GM19438 (cell line): ENCODE measurements around the gene EPB41L4B.

ENCODE experiments used
- ATAC-seq: cut with Tn5 transposase; IDR thresholded peaks from one replicate; pipeline ENCODE4 v1.9.1; 2021; ENCODE audit warnings: low read depth; ENCODE audit not compliant: unreplicated experiment

Gene EPB41L4B

DNA sequence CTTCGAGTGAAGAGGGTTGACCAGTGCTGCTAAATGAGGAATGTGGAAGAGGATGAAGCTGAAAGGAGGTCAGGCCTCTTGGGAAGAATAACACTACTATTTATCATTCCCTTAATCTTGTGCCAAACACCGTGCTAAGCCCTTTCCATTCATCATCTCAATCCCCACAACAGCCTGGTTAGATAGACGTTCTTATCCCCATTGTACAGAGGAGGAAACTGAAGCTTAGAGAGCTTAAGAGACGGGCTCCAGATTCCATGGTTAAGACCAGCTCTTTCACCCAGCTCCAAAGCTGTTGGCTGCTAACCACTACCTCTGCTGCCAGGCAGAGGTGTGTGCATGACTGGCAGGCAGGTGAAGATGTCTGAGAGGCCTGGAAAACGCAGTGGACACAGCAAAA lies 868 bp upstream of the EPB41L4B start:
- no peak for ATAC-seq

DNA sequence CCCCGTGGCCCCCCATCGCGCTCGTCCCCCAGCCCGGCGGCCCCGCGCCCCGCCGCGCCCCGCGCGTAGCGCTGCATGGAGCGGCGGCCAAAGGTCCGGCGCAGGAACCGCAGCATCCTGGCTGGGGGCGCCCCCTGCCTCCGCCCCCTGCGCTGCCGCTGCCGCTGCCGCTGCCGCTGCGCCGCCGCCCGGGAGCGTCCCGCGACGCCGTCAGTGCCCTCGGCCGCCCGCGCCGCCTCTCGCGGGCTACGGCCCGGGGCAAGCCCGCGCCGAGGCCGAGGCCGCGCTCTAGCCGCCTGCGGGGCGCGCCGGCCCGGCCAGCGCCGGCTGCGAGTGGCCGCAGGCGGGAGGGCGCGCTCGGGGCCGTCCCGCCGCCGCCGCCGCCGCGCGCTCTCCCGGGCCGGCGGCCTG lies 523 bp downstream of the EPB41L4B start:
- peak; percentile 19 for ATAC-seq

DNA sequence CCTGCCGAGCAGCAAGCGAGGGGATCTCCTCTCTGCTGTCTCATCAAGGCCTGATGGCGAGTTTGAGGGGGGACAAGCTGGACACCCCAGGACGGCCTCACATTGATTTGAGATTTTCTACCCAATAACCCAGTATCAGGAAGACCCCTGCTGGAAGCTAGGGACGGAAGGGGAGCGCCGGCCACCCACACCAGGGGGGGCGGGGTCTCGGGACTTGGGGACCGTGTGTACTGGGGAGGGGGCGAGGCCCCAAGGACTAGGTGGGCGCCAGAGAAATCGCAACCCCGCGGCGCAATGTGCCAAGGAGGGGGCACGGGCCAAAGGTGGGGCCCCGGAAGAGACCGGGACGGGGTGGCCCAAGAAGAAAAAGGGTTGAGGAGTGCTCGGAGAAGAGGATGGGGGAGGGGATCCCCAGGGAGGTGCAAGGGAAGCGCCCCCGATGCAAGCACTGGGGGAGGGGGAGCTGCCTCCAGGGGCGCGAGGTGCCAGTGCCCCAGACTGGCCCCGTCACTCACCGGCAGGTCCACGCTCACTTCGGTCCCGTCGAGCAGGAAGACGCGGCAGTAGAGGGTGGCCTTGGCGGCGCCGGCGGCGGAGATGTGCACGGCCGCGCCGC lies 1.1 kb downstream of the EPB41L4B start:
- peak; percentile 12 for ATAC-seq

DNA sequence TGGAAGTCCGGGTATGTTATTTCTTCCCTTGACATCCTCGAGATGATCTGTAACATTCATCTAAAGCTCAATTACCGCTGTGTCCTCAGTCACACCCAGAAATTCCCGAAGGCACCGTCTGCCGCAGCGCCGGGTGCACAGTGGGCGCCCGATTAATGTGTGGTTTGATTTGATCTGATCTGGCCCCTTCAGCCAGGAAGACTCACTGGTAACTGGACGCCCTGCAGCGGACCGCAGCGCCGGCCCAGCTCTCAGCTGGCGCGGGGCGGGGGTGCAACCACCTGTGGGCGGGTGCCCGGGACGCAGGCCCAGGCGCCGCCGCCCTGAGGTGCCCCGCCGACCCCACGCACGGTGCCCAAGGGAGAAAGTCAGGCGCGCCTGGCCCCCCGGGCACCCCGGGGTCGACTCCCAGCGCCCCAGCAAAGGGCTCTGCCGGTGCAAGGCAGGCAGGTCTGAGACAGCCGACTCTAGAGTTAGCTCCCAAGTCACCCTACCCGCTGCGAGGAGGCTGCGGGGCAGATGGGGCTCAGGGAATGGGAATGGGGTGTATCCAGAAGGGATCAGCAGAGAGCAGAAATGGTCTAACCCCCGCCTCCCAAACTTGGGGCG lies 1.7 kb downstream of the EPB41L4B start:
- ATAC-seq = no peak

DNA sequence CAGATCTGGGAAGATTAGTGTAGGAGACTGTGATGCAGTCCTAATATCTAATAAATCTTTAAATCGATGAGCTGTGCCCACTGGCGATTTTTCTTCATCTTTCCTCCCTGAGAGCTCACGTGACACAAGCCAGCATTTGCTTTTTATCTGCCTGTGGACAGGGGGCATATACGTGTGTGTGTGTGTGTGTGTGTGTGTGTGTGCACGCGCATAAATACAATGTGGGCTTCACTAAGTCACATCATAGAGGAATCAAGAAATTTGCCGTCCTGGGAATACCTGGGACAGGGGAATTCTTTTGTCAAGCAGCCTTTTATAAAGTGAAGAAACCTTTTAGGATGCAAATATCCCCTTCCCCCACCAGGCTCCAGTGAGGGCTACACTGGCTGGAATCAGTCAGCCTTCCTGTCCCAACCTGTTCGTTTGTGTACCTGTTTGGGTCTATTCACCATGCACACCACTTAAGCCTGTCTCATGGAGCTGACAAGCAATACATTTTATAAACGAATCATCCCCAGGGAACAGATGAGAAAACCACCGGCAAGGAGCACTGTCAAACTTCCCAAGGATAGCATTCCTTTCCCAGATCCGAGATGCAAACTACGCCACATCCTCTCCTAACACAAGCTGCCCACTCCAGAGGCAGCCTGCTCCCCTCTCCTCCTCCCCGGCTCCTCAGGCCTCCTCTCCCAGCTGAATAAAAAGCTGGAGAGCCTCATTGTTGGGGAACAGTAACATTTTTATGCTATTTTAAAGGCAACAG lies 2.7 kb downstream of the EPB41L4B start:
- ATAC-seq = no peak

DNA sequence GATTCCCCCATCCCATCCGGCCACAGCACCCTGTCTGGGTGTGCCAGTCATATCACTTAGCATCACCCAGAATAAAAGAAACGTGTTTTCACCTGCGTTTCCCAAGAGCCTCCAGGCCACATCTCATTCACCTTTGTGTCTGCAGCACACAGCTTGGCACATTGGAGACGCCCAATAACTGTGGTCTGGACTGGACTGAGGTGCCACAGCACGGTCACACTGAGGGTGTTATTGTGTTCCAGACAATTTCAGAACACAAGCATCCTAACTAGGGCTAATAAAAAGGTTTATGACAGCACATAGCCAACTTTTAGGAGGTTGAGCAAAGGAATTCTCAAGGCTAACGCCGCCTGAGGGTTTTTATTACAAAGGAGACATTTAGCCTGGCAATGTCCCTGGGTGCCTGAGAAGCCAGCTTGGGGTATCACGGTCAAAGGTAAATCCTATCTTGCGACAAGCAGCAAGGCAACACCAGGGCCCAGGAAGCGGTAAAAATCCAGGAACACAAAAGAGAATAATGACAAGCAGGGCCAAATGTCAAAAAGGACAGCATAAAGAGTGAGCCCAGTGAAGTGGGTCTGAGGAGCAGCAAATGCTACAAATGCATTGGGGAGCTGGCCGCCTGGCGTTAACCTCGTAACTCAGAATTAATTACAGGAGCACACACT lies 3.4 kb downstream of the EPB41L4B start:
- no peak for ATAC-seq

DNA sequence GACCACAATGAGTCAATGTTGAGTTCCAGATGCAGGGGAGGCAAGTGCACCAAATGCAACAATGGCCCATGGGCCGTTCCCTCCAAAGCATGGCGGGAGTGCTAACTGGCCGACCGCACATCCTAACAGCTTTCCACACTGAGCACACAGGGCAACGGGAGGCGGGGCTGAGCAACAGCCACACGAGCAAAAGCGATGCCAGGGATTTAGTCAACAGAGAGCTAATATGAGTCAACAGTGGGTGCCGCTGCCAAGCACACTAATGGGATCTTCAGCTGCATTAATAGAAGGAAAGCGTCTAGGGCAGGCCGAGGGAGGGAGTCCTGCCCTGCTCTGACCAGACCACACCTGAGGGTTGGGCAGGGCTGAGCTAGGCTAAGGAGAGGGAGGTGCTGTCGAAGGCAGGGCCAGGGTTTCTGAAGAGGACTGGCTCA lies 4.6 kb downstream of the EPB41L4B start:
- ATAC-seq = no peak

DNA sequence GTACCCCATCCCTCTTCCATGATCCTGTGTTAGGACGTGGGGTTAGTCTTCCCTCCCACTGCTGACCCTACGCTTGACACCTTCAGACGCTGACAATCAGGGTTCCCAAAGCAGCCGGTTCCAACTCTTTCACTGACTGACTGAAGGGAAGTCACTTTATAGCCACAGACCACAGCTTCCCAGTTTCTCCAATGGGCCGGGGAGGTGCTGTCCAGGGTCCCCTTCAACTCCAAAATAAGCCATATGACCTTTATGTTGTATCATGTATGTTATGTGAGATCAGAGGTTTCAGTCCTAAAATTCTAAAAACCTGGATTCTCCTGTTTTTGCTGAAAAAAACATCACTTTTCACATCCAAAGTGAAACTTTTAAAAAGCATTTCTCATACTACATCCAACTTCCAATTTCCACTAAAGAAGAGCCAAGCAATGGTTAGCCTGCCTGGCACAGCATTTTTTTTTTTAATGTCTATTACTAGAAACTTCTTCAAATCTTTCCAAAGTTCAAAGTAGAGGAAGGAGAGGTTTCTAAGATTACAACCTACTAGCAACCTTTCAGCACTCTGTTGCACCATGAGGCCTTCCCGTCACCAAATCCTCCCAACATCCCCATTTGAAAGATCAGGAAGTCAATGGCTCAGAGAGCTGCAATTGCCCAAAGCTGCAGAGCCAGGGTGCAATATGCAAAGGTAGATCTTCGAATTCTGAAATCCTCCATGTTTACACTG lies 5.2 kb downstream of the EPB41L4B start:
- ATAC-seq = no peak

DNA sequence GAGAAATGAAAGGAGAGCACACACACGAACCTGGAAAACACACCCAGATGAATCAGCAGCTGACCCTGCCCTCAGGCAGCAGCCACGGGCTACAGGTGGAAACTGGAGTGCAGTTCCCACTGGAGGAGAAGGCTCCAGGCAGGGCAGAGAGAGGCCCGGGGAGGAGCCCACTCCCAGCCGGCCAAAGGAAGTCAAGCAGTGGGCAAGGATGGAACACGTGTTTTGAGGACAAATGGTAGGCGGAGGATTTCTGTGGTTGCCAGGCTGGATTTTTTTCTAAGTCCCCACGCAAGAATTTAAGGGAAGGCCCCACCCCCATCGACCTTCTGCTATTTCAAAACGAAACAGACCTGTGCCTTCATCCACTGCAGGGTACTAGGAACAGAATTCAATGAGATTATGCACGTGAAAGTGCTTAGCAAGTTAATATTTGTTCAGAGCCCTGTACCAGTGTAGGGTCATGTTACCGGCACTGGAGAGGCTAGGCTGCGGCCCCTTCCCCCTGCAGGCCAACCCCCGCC lies 6.8 kb downstream of the EPB41L4B start:
- no peak for ATAC-seq

DNA sequence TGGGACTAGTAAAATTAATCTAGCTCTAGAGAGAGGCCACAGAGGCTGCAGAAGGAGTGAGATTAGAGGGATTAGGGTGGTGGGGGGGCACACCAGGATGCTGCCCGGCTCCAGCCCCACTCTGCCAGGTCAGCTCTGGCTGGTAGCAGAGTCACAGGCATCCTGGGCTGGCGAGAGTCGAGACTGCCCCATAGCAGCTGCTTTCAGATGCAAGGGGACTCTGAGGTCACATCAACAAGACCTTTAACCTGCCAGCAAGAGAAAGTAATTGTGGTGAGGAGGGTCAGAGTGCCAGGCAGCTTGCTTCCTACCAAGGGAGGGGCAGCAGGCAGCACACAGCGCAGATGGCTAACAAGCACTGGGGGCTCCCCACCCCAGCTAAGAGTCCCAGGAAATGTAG lies 7.5 kb downstream of the EPB41L4B start:
- ATAC-seq = no peak

DNA sequence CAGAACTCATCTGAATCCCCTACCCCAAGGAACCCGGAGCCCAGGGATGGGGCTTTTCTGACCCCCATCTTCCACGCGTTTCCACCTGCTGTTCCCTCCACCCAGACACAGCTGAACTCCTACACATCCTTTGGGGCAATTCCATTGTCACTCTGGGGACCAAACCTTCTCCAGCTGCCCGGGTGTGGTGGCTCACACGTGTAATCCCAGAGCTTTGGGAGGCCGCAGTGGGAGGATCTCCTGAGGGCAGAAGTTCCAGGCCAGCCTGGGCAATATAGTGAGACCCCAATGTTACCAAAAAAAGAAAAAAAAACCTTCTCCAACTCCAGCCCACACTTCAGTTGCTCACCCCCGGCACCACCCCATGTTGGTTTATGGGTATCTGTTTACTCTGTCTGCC lies 8.1 kb downstream of the EPB41L4B start:
- ATAC-seq = no peak

DNA sequence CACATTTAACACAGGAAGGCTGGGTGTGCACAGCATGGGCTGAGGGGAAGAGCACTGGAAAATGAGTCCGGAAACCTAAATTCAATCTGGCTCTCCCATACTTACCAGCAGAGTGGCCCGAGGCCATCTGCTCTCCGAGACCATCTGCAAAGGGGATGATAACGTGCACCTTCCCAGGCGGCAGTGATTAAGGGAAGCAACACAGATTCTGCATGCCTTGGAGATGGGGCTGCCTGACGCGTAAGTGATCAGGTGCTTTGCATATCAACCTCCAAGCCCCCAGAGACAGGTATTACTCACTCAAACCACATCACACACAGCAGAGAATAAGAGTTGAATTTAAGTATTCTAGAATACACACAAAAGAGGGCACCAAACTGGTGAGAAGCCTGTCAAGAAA lies 9.1 kb downstream of the EPB41L4B start:
- no peak for ATAC-seq

DNA sequence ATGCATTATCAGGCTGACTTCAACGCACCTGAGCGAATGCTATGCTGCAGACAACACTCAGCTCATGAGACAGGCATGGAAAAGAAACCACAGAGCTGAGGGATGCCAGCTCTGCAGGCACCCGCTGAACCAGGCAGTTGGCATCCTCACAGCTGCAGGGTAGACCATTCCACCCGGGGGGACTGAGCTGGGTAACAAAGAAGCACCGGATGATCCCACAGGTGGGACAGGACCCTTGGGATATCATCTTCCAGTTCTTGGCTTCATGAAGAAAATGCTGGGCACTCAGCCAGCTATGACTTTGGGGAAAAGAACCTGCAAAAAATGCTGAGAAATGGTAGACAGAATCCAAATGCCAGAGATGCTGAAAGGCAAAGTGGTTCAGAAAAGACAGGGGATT lies 9.6 kb downstream of the EPB41L4B start:
- no peak for ATAC-seq

DNA sequence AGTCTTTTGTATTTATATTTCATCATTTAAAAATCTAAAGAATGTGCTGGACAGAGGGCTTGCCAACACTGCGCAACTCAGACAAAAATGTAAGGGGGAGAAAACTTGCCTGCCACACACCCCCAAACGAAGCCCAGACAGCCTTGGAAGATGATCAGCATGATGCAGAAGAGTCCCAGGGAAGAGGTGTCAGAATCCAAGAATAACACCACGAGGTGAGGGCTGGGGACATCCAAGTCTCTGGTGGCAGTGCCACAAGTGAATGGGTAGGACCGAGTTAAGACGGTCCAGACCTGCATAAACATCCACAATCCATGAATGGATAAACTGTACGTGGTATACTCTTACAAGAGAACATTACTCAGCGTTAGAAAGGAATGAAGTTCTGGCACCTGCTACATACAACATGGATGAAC lies 10.4 kb downstream of the EPB41L4B start:
- no peak for ATAC-seq

DNA sequence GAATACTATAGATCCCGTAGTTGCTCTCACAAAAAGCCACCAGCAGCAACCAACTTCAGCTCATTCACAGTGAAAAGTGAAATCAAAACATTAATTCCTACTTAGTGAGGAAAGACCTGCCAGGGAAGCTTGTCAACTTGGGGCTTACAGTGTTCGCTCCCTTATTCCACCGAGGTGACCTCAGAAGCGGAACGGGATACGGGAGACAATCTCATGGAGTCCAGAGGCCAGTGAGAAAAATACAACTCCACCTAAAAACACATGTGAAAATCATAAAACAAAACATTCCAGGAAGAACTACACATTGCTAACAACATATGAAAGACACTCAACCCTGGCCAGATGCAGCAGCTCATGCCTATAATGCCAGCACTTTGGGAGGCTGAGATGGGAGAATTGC lies 11.6 kb downstream of the EPB41L4B start:
- no peak for ATAC-seq

DNA sequence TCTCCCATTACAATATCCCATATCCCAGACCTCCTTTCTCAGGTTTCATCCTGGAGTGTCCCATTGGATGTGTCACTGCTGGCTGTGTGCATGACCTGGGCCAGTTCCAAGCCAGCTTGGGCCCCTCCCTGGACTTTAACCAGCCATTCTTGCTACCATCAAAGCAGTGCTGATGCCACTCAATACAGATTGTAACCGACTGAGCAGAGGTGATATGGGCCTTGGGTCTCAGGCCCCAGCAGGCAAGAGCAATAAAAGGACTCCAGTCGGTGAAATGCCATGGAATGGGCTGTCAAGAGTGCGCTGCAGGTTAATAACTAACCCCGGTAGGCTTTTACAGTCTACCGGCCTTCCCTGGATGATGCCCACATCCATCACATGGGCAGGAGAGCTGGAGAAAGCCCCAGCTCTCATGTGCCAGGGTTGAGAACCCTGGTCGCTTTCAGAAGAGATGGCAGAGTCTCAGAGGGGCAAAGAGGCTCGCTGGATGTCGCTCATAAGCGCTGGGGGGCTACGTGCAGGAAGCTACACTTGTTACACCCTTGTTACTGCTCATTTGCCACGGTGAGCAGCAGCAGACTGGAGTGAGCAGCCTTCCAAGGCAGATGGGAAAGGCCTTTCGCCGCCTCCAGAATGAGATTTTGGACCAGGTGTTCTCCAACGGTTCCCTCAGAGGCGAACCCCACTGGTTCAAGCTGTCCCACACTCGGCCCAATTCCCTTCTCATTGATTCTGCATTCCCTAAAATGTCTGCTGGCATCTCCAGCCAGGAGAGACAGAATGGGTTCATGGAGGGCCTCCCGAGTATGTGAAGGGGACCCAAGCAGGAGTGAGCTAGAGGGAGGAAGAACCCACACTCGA lies 13.2 kb downstream of the EPB41L4B start:
- ATAC-seq = no peak

DNA sequence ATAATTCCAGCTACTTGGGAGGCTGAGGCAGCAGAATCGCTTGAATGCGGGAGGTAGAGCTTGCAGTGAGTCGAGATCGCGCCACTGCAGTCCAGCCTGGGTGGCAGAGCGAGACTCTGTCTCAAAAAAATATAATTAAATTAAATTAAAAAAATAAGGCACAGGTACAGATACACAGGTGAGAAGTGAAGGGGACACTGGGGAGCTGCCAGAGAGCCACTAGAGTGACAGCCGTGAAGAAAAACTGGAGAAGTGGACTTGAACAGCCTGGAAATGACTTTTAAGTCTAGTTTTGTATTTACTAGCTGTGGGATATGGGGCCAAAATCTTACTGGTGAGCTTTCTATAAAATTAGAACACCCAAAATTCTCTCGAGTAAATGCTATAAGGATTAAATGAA lies 15.1 kb downstream of the EPB41L4B start:
- no peak for ATAC-seq

DNA sequence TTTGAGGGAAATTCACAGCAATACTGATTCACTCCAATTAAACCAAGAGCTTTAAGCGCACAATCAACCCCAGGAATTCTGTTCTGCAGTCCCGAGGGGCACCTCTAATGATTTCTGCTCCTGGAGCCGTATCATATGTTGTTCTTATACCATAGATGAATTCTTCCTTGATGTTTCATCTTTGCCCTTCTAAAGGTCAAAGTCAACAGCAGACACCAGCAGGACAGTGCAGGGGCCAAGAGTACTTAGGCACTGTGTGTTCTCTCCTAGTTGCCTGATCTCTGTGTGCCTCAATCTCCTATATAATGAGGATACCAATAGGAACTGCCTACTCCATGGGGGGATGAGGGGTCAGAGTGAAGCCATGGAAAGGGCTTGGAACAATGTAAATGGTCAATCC lies 16.5 kb downstream of the EPB41L4B start:
- ATAC-seq = no peak

DNA sequence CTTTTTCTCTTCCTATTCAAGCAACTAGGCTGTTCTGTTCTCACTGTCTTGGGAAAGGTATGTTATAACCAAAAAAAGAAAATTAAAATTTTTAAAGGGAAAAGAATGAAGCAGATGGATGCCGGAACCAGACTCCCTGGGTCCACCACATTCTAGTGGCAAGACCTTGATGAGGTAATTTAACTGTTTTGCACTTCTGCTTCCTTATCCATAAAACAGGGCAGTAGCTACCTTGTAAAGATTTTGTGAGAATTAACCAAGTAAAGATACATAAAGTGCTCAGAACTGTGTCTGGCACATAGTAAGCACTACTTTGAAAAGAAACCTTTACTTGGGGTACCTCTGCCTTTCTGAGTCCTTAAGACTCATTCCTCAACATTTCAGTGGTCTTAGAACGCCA lies 17.0 kb downstream of the EPB41L4B start:
- no peak for ATAC-seq

DNA sequence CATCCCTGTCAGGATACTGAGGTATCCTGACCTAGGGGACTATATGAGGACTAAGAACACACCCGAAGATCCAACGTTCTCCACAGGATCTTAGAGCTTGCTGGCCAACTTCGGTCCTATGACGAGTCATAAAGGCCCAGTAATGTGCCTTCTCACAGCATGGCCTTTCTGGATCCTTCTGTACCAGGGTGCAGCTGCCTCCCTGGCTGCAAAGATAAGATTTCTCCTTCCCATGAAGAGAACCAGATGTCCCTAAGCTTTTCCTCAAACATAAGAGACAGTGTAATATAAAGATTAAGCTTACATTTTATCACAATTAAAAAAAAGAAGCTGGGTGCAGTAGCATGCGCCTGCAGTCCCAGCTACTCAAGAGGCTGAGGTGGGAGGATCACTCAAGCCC lies 18.3 kb downstream of the EPB41L4B start:
- ATAC-seq = no peak
